Calu3 (cell line): ENCODE results near the gene SMARCE1. TPM values are rescaled to one million over a fixed set of nuclear protein-coding genes. Genes with fewer than 3 reads are reported as not detected.

Experiments
- BruUV-seq: library from RNA; stranded (reverse); fragments of 400-500 nt; replicated peaks from 2 replicates; lab custom pipeline; 2021; lab: Mats Ljungman, UMichigan
- CTCF ChIA-PET: fragments of 300-600 bp; sonication (Branson Sonifier 250); formaldehyde crosslinking; loops from one replicate; lab custom pipeline; 2022; ENCODE audit warnings: antibody characterized with exemption; lab: Charles Lee
- DNase-seq: peaks from one replicate; pipeline ENCODE4 v3.0.0; 2022
- H3K27ac Mint-ChIP-seq: one replicate; pipeline ENCODE4 v1.8.0; 2022; ENCODE audit warnings: mixed read lengths; ENCODE audit not compliant: unreplicated experiment
- H3K27me3 Mint-ChIP-seq: one replicate; pipeline ENCODE4 v1.8.0; 2022; ENCODE audit warnings: mixed read lengths; ENCODE audit not compliant: unreplicated experiment
- H3K36me3 Mint-ChIP-seq: one replicate; pipeline ENCODE4 v1.8.0; 2022; ENCODE audit warnings: mild to moderate bottlenecking, moderate library complexity, mixed read lengths; ENCODE audit not compliant: insufficient read depth, unreplicated experiment
- H3K4me1 Mint-ChIP-seq: one replicate; pipeline ENCODE4 v1.8.0; 2022; ENCODE audit warnings: mild to moderate bottlenecking, low read depth, mixed read lengths; ENCODE audit not compliant: unreplicated experiment
- H3K4me3 Mint-ChIP-seq: one replicate; pipeline ENCODE4 v1.8.0; 2022; ENCODE audit warnings: mild to moderate bottlenecking, low read depth, moderate library complexity, mixed read lengths; ENCODE audit not compliant: unreplicated experiment
- H3K9me3 Mint-ChIP-seq: one replicate; pipeline ENCODE4 v1.8.0; 2022; ENCODE audit warnings: low read depth, mixed read lengths; ENCODE audit not compliant: unreplicated experiment
- CTCF ChIP-seq: fragments of 200-600 bp; IDR thresholded peaks from one replicate; pipeline ENCODE4 v1.8.0; 2022; ENCODE audit warnings: antibody characterized with exemption; ENCODE audit not compliant: unreplicated experiment
- intact Hi-C: fragments of 100-400 bp; cut with micrococcal nuclease; formaldehyde crosslinking; loops from one replicate; pipeline ENCODE4 v1.10.0; 2022; ENCODE audit not compliant: unreplicated experiment
- total RNA-seq: library from RNA; stranded (reverse); gene quantifications from 2 replicates; pipeline ENCODE4 v1.2.3, GENCODE V29; 2022

The SMARCE1 gene
- total RNA-seq, 1 experiment from 2014 or later, result 768 TPM

GRCh38 chr17:40695874-40696472, 48.4 kb upstream of the SMARCE1 start:
- H3K27ac Mint-ChIP-seq, result peak overlapping the region; percentile 20
- CTCF ChIA-PET, result interaction anchor here (0.6 to 10.1 kb wide), 67 partner anchors 9 to 1074 kb away, joined by 3 to 205 read pairs (median 4); partner anchors contain the start of genes KRT222, KRT24, KRT26 and SMARCE1
- intact Hi-C loops, result loop anchor here (1.0 to 10.0 kb wide), 4 partner anchors 31 to 859 kb away; no protein-coding TSS in a partner anchor
- no peak for DNase-seq
- TF ChIP-seq CTCF, result no peak
- BruUV-seq, result no TSS peak
- no peaks in the 10 kb centered on the region for H3K36me3 Mint-ChIP-seq
- H3K4me1 Mint-ChIP-seq, result peaks cover 37% of the 10 kb centered on the region
- H3K4me3 Mint-ChIP-seq, result peak overlapping the region; percentile 31
- peaks cover 46% of the 10 kb centered on the region for H3K27me3 Mint-ChIP-seq
- H3K9me3 Mint-ChIP-seq, result no peaks in the 10 kb centered on the region

GRCh38 chr17:40694584-40694983, 47.0 kb upstream of the SMARCE1 start:
- Mint-ChIP-seq H3K36me3 (no peaks in the 10 kb centered on the region), H3K4me3 (no peak overlapping the region), H3K4me1 (peaks cover 37% of the 10 kb centered on the region), H3K27ac (peak overlapping the region; percentile 15), H3K9me3 (no peaks in the 10 kb centered on the region), H3K27me3 (peaks cover 42% of the 10 kb centered on the region)
- intact Hi-C loops, result loop anchor here (5.0 to 10.0 kb wide), 2 partner anchors 78 to 320 kb away; partner anchors contain the start of gene KRT26
- CTCF ChIA-PET, result interaction anchor here (0.5 to 10.1 kb wide), 39 partner anchors 11 to 1073 kb away, joined by 3 to 205 read pairs (median 6); partner anchors contain the start of genes KRT222, KRT24, KRT25 and KRT26
- no peak for TF ChIP-seq CTCF
- peak; percentile 84 for DNase-seq
- no TSS peak for BruUV-seq

GRCh38 chr17:40687106-40687505, 39.5 kb upstream of the SMARCE1 start:
- no peak for DNase-seq
- no peak for TF ChIP-seq CTCF
- peaks cover 38% of the 10 kb centered on the region for H3K27me3 Mint-ChIP-seq
- CTCF ChIA-PET, result interaction anchor here (1.0 to 11.9 kb wide), 4 partner anchors 7 to 237 kb away, joined by 3 to 145 read pairs (median 4); no protein-coding TSS in a partner anchor
- no peaks in the 10 kb centered on the region for H3K36me3 Mint-ChIP-seq
- intact Hi-C loops, result no loop called here
- H3K4me3 Mint-ChIP-seq, result no peak overlapping the region
- H3K4me1 Mint-ChIP-seq, result no peaks in the 10 kb centered on the region
- H3K27ac Mint-ChIP-seq, result no peak overlapping the region
- H3K9me3 Mint-ChIP-seq, result no peaks in the 10 kb centered on the region
- BruUV-seq, result no TSS peak

- Mint-ChIP-seq H3K36me3 (no peaks in the 10 kb centered on the region), H3K4me1 (no peaks in the 10 kb centered on the region), H3K9me3 (no peaks in the 10 kb centered on the region), H3K27ac (no peak overlapping the region), H3K27me3 (peaks cover 38% of the 10 kb centered on the region), H3K4me3 (no peak overlapping the region)
- DNase-seq, result no peak
- CTCF ChIA-PET, result interaction anchor here (1.2 to 11.9 kb wide), 9 partner anchors 8 to 236 kb away, joined by 3 to 145 read pairs (median 4); partner anchors contain the start of gene KRT222
- BruUV-seq, result no TSS peak
- TF ChIP-seq CTCF, result no peak
- intact Hi-C loops, result no loop called here
Observed at GRCh38 chr17:40686192-40686591, 38.6 kb upstream of the SMARCE1 start.
